SK-N-SH (cell line): ENCODE measurements around the gene ADGRA1. TPM values are rescaled to one million over a fixed set of nuclear protein-coding genes. Genes with fewer than 3 reads are reported as not detected.
A peak's percentile ranks its signal among the peaks of the same experiment; 100 is the strongest.

Experiments used
- CTCF ChIA-PET: fragments of 300-600, 350-600 bp; formaldehyde crosslinking; extraction: SDS; loops from one replicate; lab custom pipeline; 2021; lab: Yijun Ruan, JAX
- POLR2A ChIA-PET: fragments of 350-600 bp; sonication (Branson Sonifier 250); formaldehyde crosslinking; extraction: SDS; loops from one replicate; lab custom pipeline; 2020; ENCODE audit warnings: antibody characterized with exemption, inconsistent platforms; lab: Yijun Ruan, JAX
- DNase-seq: peaks from one replicate; pipeline ENCODE4 v3.0.0; 2012
- H2AFZ ChIP-seq: fragments of 200-600 bp; sonication (generic); 2 replicates; pipeline ENCODE4 v1.8.1; 2016; ENCODE audit warnings: antibody characterized with exemption, mild to moderate bottlenecking, low read depth
- H3F3A ChIP-seq: fragments of 200-600 bp; sonication (generic); replicated peaks from 2 replicates; pipeline ENCODE3; 2016; ENCODE audit warnings: antibody characterized with exemption, mild to moderate bottlenecking; ENCODE audit not compliant: insufficient read depth
- H3K27ac ChIP-seq, 2 experiments: fragments of 200-500 bp in 1 of 2; fragments of 200-600 bp in 1 of 2; sonication (Bioruptor generic) in 1 of 2; sonication (generic), shearing (Covaris generic) in 1 of 2; 2 replicates each; pipeline versions ENCODE4 v1.5.1 to v1.6.1; 2014 to 2016; ENCODE audit warnings: low read depth in 2 of 2, inconsistent platforms in 1 of 2, low read length in 1 of 2, mild to moderate bottlenecking in 1 of 2, mixed read lengths in 1 of 2
- H3K27me3 ChIP-seq: fragments of 200-600 bp; sonication (generic), shearing (Covaris generic); 2 replicates; pipeline ENCODE4 v1.6.1; 2016; ENCODE audit warnings: mixed run types; ENCODE audit not compliant: insufficient read depth
- H3K36me3 ChIP-seq, 2 experiments: fragments of 200-500 bp in 1 of 2; fragments of 200-600 bp in 1 of 2; sonication (Bioruptor generic) in 1 of 2; sonication (generic) in 1 of 2; replicated peaks in 1 of 2; 2 replicates each; pipeline versions ENCODE3 to v1.5.1; 2014 to 2016; ENCODE audit warnings: low read length in 1 of 2, mild to moderate bottlenecking in 1 of 2; ENCODE audit not compliant: insufficient read depth in 2 of 2, control insufficient read depth in 1 of 2
- H3K4me1 ChIP-seq, 2 experiments: fragments of 200-500 bp in 1 of 2; fragments of 200-600 bp in 1 of 2; sonication (Bioruptor generic) in 1 of 2; sonication (generic), shearing (Covaris generic) in 1 of 2; 2 replicates each; pipeline versions ENCODE4 v1.5.1 to v1.6.1; 2014 to 2016; ENCODE audit warnings: low read depth in 1 of 2, low read length in 1 of 2, mixed run types in 1 of 2; ENCODE audit not compliant: insufficient read depth in 2 of 2, control insufficient read depth in 1 of 2
- H3K4me2 ChIP-seq: fragments of 200-600 bp; sonication (generic), shearing (Covaris generic); 2 replicates; pipeline ENCODE4 v1.6.1; 2017; ENCODE audit warnings: mixed run types
- H3K4me3 ChIP-seq, 2 experiments: fragments of 200-500 bp in 1 of 2; fragments of 200-600 bp in 1 of 2; sonication (Bioruptor generic) in 1 of 2; sonication (generic), shearing (Covaris generic) in 1 of 2; 2 replicates each; pipeline versions ENCODE4 v1.5.1 to v1.8.1; 2014 to 2016; ENCODE audit warnings: low read depth in 2 of 2, inconsistent platforms in 1 of 2, low read length in 1 of 2, mild to moderate bottlenecking in 1 of 2, mixed read lengths in 1 of 2, moderate library complexity in 1 of 2
- H3K79me2 ChIP-seq: fragments of 200-600 bp; sonication (generic); 2 replicates; pipeline ENCODE4 v1.8.1; 2017; ENCODE audit warnings: mild to moderate bottlenecking; ENCODE audit not compliant: insufficient read depth
- H3K9ac ChIP-seq: fragments of 200-600 bp; sonication (generic); 2 replicates; pipeline ENCODE4 v1.6.1; 2017; ENCODE audit warnings: mixed run types
- H3K9me2 ChIP-seq: fragments of 200-600 bp; sonication (generic); 2 replicates; pipeline ENCODE4 v1.6.1; 2017; ENCODE audit warnings: mixed run types
- H3K9me3 ChIP-seq: fragments of 200-600 bp; sonication (generic); 2 replicates; pipeline ENCODE4 v1.6.1; 2017; ENCODE audit warnings: mixed run types, mild to moderate bottlenecking, moderate library complexity
- H4K20me1 ChIP-seq: fragments of 200-600 bp; sonication (generic); 2 replicates; pipeline ENCODE4 v1.6.1; 2017; ENCODE audit warnings: mild to moderate bottlenecking, mixed run types; ENCODE audit not compliant: insufficient read depth
- FOXM1 ChIP-seq: IDR thresholded peaks from 2 replicates; pipeline ENCODE4 v1.4.0; 2012; ENCODE audit warnings: low read depth, mild to moderate bottlenecking
- GABPA ChIP-seq: IDR thresholded peaks from 2 replicates; pipeline ENCODE4 v1.4.0; 2012; ENCODE audit warnings: low read depth, mild to moderate bottlenecking
- MEF2A ChIP-seq: IDR thresholded peaks from 2 replicates; pipeline ENCODE4 v1.4.0; 2012; ENCODE audit warnings: low read depth, borderline replicate concordance
- MXI1 ChIP-seq: IDR thresholded peaks from 2 replicates; pipeline ENCODE4 v1.6.1; 2012; ENCODE audit warnings: mild to moderate bottlenecking, low read depth, low read length, improper control_type of control experiment
- POLR2AphosphoS5 ChIP-seq: IDR thresholded peaks from 2 replicates; pipeline ENCODE4 v1.6.1; 2012; ENCODE audit warnings: low read depth, low read length
- RAD21 ChIP-seq: IDR thresholded peaks from 2 replicates; pipeline ENCODE4 v1.6.1; 2012; ENCODE audit warnings: mild to moderate bottlenecking, low read length
- RCOR1 ChIP-seq: fragments of 150-350 bp; IDR thresholded peaks from 2 replicates; pipeline ENCODE4 v1.6.1; 2017; ENCODE audit warnings: antibody characterized with exemption, low read length
- TCF12 ChIP-seq: IDR thresholded peaks from 2 replicates; pipeline ENCODE4 v1.4.0; 2012
- TEAD4 ChIP-seq: IDR thresholded peaks from 2 replicates; pipeline ENCODE4 v1.4.0; 2012; ENCODE audit warnings: mild to moderate bottlenecking, borderline replicate concordance; ENCODE audit not compliant: insufficient read depth
- WGBS: methylation state at CpG from one replicate; pipeline ENCODE4 v1.1.6; 2017; ENCODE audit warnings: low lambda C conversion rate; 5-methylcytosine and 5-hydroxymethylcytosine counted together
- polyA plus RNA-seq, 3 experiments: library from polyadenylated mRNA; depleted of rRNA; stranded (reverse); fragments of >200 nt; gene quantifications; 2 replicates each; pipeline ENCODE4 v1.2.3, GENCODE V29; 2012
- TF ChIP-seq, protein P1 (sequence below): fragments of 200-600 bp; sonication (generic); IDR thresholded peaks from 2 replicates; pipeline ENCODE4 v1.6.1; 2017; ENCODE audit warnings: antibody characterized with exemption, mild to moderate bottlenecking, moderate library complexity
- TF ChIP-seq, protein P2 (sequence below): fragments of 150-350 bp; IDR thresholded peaks from 2 replicates; pipeline ENCODE4 v1.6.1; 2017; ENCODE audit warnings: antibody characterized with exemption, low read length, low read depth, borderline replicate concordance
- TF ChIP-seq, protein P3 (sequence below): IDR thresholded peaks from 2 replicates; pipeline ENCODE4 v1.4.0; 2012; ENCODE audit warnings: low read depth, borderline replicate concordance
- TF ChIP-seq, protein P4 (sequence below): IDR thresholded peaks from 2 replicates; pipeline ENCODE4 v1.4.0; 2012; ENCODE audit warnings: low read depth, borderline replicate concordance

Gene ADGRA1
- polyA plus RNA-seq, 1 of the 3 experiments (the other 2 are of a cell fraction) = not detected

DNA sequence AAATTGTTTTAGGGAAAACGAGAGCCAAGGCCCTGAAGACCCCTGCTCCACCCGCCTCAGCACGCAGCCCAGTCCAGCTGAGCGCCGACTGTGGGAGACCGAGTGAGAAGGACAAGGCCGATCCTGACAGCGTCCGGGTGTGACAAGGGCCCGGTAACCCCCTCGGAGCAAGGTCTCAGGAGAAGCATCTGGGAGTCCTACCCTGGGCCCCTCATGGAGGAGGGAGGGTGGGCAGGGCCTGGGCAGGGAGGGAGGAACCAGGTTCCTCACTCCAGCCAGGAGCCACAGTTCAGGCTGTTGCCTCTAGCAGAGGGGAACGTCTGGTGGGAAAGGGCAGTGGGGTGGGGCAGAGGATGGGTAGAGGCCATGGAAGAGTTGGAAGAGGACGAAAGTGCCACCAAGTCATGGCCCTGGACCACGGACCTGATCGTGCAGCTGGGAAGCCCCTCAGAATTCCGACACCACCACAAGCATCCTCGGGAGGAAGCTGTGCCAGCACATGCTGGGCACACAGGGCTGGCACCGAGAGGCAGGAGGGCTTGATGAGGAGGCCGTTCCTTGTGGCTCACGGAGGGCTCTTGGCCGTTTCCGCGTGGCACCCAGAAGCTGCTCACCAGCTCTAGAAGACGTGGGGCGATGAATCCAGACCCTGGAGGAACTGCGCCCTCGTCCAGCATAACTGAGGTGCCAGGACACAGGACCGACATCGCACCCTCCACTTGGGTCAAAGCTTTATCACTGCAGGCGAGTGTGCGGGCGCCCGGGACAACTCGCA, 70.1 kb downstream of the ADGRA1 start:
- Histone ChIP-seq H3K36me3 (no peaks in the 10 kb centered on the region), H2AFZ (no peak overlapping the region), H3K9ac (no peak overlapping the region), H3K27me3 (0 out of 2 replicates have a peak, but pooled peaks cover 5% of the 10 kb centered on the region), H3K27ac (no peak overlapping the region; a peak in 1 of 4 replicates), H3K4me2 (peak overlapping the region; percentile 61), H3K9me2 (no peaks in the 10 kb centered on the region), H3K9me3 (no peaks in the 10 kb centered on the region), H3F3A (peaks cover 4% of the 10 kb centered on the region), H3K4me1 (peaks cover 0 to 22% of the 10 kb centered on the region in 2 experiments; a peak in 1 of 4 replicates), H3K4me3 (peak overlapping the region in 1 of 2 experiments; percentile 14; a peak in 1 of 4 replicates), H4K20me1 (no peaks in the 10 kb centered on the region), H3K79me2 (no peaks in the 10 kb centered on the region)
- DNase-seq = peak; percentile 66
- TF ChIP-seq FOXM1 (no peak), MEF2A (no peak), TCF12 (no peak), GABPA (no peak), MXI1 (no peak), RAD21 (no peak), RCOR1 (no peak), TEAD4 (no peak), POLR2AphosphoS5 (no peak)
- TF ChIP-seq, protein P1, sequence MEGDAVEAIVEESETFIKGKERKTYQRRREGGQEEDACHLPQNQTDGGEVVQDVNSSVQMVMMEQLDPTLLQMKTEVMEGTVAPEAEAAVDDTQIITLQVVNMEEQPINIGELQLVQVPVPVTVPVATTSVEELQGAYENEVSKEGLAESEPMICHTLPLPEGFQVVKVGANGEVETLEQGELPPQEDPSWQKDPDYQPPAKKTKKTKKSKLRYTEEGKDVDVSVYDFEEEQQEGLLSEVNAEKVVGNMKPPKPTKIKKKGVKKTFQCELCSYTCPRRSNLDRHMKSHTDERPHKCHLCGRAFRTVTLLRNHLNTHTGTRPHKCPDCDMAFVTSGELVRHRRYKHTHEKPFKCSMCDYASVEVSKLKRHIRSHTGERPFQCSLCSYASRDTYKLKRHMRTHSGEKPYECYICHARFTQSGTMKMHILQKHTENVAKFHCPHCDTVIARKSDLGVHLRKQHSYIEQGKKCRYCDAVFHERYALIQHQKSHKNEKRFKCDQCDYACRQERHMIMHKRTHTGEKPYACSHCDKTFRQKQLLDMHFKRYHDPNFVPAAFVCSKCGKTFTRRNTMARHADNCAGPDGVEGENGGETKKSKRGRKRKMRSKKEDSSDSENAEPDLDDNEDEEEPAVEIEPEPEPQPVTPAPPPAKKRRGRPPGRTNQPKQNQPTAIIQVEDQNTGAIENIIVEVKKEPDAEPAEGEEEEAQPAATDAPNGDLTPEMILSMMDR = no peak
- TF ChIP-seq, protein P2, sequence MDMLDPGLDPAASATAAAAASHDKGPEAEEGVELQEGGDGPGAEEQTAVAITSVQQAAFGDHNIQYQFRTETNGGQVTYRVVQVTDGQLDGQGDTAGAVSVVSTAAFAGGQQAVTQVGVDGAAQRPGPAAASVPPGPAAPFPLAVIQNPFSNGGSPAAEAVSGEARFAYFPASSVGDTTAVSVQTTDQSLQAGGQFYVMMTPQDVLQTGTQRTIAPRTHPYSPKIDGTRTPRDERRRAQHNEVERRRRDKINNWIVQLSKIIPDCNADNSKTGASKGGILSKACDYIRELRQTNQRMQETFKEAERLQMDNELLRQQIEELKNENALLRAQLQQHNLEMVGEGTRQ = no peak
- TF ChIP-seq, protein P3, sequence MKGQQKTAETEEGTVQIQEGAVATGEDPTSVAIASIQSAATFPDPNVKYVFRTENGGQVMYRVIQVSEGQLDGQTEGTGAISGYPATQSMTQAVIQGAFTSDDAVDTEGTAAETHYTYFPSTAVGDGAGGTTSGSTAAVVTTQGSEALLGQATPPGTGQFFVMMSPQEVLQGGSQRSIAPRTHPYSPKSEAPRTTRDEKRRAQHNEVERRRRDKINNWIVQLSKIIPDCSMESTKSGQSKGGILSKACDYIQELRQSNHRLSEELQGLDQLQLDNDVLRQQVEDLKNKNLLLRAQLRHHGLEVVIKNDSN = no peak
- TF ChIP-seq, protein P4, sequence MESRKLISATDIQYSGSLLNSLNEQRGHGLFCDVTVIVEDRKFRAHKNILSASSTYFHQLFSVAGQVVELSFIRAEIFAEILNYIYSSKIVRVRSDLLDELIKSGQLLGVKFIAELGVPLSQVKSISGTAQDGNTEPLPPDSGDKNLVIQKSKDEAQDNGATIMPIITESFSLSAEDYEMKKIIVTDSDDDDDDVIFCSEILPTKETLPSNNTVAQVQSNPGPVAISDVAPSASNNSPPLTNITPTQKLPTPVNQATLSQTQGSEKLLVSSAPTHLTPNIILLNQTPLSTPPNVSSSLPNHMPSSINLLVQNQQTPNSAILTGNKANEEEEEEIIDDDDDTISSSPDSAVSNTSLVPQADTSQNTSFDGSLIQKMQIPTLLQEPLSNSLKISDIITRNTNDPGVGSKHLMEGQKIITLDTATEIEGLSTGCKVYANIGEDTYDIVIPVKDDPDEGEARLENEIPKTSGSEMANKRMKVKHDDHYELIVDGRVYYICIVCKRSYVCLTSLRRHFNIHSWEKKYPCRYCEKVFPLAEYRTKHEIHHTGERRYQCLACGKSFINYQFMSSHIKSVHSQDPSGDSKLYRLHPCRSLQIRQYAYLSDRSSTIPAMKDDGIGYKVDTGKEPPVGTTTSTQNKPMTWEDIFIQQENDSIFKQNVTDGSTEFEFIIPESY = no peak
- POLR2A ChIA-PET = no interaction called here
- CTCF ChIA-PET = interaction anchor here (0.9 to 3.6 kb wide), 3 partner anchors 12 to 254 kb away, joined by 3 to 13 read pairs (median 4); no protein-coding TSS in a partner anchor
- whole genome bisulfite sequencing = 64% methylated on average over 32 of the region's 34 CpGs
